Epithelial cell of esophagus (primary cell): Measurements from ENCODE around the gene SH3PXD2A.

ENCODE experiments used
- DNase-seq: peaks from one replicate; pipeline ENCODE4 v3.0.0; 2010; ENCODE audit warnings: low read depth
- H3K4me3 ChIP-seq: 2 replicates; pipeline ENCODE4 v1.5.1; 2011; ENCODE audit warnings: mild to moderate bottlenecking, low read length, control low read depth
- TF ChIP-seq, protein P1 (sequence below): IDR thresholded peaks from 2 replicates; pipeline ENCODE4 v1.5.1; 2011; ENCODE audit warnings: low read depth, mild to moderate bottlenecking, low read length, control low read depth, inconsistent platforms; ENCODE audit not compliant: insufficient read depth; ENCODE audit errors: missing control alignments

Gene SH3PXD2A

DNA sequence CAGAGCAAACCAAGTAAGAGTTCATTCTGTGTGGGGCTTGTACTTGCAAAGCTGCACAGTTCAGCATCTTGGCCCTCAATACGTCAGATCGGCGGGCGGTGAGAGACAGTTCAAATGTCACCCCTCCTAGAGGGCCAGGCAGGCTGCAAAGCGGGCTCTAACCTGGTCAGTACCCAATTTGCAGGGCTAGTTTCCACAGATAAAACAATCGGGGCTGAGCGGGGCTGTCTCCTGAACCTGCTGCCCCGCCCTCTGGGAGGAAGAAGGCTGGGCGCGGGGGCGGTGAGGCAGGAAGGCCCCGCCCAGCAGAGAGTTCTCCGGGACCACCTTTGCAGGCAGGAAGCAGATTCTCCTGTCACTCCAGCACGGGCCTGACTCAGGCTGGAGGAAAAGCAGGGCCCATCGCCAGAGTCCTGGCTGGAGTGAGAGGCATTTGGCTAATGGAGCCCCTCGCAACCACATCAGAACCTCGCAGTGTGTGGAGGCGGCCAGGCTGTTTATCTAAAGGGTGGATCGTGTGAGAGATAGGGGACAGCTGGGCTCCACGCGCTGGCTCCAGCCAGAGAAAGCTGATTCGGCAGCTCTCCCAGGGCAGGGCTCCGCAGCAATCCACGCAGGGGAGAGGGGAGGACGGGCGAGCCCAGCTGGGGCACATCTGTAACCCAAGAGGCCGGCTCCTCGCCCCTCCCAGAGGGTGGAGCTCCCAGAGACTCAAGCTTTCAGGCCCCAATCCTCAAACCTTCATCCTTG lies 83.1 kb downstream of the SH3PXD2A start:
- DNase-seq, result peak; percentile 83
- H3K4me3 ChIP-seq, result peak overlapping the region; percentile 33
- TF ChIP-seq, protein P1, sequence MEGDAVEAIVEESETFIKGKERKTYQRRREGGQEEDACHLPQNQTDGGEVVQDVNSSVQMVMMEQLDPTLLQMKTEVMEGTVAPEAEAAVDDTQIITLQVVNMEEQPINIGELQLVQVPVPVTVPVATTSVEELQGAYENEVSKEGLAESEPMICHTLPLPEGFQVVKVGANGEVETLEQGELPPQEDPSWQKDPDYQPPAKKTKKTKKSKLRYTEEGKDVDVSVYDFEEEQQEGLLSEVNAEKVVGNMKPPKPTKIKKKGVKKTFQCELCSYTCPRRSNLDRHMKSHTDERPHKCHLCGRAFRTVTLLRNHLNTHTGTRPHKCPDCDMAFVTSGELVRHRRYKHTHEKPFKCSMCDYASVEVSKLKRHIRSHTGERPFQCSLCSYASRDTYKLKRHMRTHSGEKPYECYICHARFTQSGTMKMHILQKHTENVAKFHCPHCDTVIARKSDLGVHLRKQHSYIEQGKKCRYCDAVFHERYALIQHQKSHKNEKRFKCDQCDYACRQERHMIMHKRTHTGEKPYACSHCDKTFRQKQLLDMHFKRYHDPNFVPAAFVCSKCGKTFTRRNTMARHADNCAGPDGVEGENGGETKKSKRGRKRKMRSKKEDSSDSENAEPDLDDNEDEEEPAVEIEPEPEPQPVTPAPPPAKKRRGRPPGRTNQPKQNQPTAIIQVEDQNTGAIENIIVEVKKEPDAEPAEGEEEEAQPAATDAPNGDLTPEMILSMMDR, result no peak

DNA sequence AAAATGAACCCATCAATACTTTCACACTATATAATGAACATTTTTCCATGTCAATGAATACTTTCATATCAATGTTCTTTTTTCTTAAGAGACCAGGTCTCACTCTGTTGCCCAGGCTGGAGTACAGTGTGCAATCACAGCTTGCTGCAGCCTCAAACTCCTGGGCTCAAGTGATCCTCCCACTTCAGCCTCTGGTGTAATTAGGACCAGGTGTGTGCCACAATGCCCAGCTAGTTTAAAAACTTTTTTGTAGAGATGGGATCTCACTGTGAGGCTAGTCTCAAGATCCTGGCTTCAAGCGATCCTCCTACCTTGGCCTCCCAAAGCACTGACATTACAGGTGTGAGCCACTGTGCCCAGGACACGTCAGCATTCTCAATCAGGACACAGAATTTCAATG lies 85.2 kb downstream of the SH3PXD2A start:
- TF ChIP-seq, protein P1, result no peak
- H3K4me3 ChIP-seq, result no peak overlapping the region
- DNase-seq, result no peak

DNA sequence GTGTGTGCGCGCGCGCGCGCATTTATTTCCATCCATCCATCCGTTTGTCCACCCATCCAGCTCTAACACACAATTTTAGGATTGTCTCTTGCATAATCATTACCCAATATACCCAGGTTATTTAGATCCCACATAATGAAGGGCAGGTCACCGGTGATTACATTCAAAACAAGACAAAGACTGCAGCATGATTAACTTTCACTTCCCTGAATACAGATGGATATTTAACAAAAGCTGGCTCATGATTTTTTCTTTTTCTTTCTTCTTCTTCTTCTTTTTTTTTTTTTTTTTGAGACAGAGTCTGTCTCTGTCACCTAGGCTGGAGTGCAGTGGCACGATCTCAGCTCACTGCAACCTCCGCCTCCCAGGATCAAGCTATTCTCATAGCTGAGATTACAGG lies 86.2 kb downstream of the SH3PXD2A start:
- no peak overlapping the region for H3K4me3 ChIP-seq
- DNase-seq, result no peak
- TF ChIP-seq, protein P1, result no peak

DNA sequence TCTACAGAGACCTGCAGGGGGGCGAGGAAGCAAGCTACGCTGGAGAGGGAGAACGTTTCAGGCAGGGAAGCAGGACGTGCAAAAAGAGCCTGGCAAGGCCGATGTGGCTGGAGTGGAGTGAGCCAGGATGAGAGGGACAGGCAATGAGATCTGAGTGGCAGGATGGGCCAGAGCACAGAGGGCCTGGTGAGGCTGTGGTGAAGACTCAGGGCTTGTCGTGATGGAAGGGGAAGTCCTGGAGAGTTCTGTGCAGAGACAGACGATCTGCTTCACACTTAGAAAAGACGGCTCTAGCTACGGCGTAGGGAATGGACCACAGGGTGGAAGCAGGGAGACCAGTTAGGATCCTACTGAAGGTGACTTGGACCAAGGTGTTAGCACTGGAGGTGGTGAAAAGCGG lies 87.0 kb downstream of the SH3PXD2A start:
- TF ChIP-seq, protein P1, result no peak
- no peak overlapping the region for H3K4me3 ChIP-seq
- no peak for DNase-seq

DNA sequence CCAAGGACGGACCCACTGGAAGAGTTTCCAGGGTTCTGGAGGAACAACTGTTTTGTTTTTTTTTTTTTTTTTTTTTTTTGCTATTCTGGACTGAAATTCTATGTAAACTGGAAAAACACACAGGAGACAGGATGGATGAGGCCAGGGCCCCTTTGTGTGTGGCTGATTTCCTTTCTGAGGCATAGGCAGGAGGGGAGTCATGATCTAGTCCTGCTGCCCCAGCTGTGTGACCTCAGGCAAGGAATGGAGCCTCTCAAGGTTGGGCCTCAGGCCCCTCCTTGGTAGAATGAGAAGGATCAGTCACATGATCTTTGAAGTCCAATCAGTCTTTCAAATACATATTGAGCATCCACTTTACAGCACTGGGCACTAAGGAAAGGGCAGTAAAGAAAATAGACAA lies 87.6 kb downstream of the SH3PXD2A start:
- no peak overlapping the region for H3K4me3 ChIP-seq
- TF ChIP-seq, protein P1, result no peak
- no peak for DNase-seq

DNA sequence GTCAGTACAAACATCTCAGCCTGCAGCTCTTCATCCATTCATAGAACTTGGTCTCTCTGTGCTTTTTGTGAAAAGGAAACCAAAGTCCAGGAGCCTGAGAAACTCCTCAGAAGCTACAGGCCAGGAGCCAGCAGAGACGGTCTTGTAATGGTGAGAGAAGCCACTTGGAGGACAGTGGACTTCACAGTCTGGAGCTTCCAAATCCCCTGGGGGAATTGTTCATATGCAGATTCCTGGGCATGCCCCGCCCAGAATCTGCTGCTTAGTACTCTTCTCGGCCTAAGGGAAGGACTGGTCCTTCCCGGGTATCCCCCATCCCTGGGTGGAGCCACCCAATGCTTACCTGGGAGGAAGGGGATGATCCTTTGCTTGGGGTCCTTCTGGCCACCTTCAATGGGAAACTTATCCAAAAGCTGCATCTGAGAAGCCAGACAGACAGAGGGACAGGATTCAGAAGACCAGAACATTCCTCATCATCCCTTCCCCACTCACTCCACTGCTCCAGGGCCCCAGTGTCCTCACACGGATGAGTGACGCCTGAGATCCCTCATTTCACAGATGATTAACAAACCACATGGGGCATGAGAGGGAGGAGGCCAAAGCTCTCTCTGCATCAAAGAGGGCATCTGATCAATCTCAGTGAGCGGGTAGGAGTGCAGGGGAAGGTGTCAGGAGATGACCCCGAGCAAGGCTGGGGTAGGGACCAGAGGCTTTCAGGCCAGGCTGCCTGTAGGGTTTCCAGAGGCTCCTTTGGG lies 88.4 kb downstream of the SH3PXD2A start:
- DNase-seq, result no peak
- TF ChIP-seq, protein P1, result no peak
- no peak overlapping the region for H3K4me3 ChIP-seq
